GM12878 (cell line): ENCODE measurements around the gene DDX54. TPM values are rescaled to one million over a fixed set of nuclear protein-coding genes. Genes with fewer than 3 reads are reported as not detected.

ENCODE experiments used
- BACH1 ChIP-seq: fragments of 450-650 bp; IDR thresholded peaks from 2 replicates; pipeline ENCODE4 v1.6.1; 2017; ENCODE audit warnings: mild to moderate bottlenecking, borderline replicate concordance
- MYB ChIP-seq: fragments of 150-350 bp; IDR thresholded peaks from 2 replicates; pipeline ENCODE4 v1.6.1; 2014; ENCODE audit warnings: mild to moderate bottlenecking, low read depth, low read length, borderline replicate concordance
- POU2F2 ChIP-seq: IDR thresholded peaks from 3 replicates; pipeline ENCODE4 v1.6.1; 2011; ENCODE audit warnings: low read depth, mild to moderate bottlenecking, low read length, borderline replicate concordance
- RB1 ChIP-seq: fragments of 450-650 bp; formaldehyde crosslinking; IDR thresholded peaks from 2 replicates; pipeline ENCODE4 v1.6.1; 2017; ENCODE audit warnings: mild to moderate bottlenecking, borderline replicate concordance
- ZNF274 ChIP-seq: IDR thresholded peaks from one replicate; pipeline ENCODE4 v1.8.0; 2011; ENCODE audit not compliant: insufficient read length, insufficient read depth
- polyA plus RNA-seq, 11 experiments: library from polyadenylated mRNA; depleted of rRNA in 4 of 11; unstranded in 6 of 11; stranded (reverse) in 5 of 11; fragments of >200 nt; fragmentation: Nextera tagmentation in 4 of 11; fragmentation: Illumina TruSeq in 1 of 11; extraction: Ambion mirVana in 4 of 11; extraction: Trizol in 1 of 11; gene quantifications; 1 replicate in 1 of 11; 2 replicates in 10 of 11; pipeline versions ENCODE4 v1.2.1 to v1.2.3, GENCODE V29; 2011 to 2016; ENCODE audit warnings: inconsistent platforms in 2 of 11, missing spikeins in 2 of 11, low read depth in 1 of 11
- total RNA-seq, 4 experiments: library from RNA; depleted of rRNA in 3 of 4; stranded (reverse); fragments of >200 nt in 3 of 4; fragmentation: Illumina TruSeq in 1 of 4; extraction: Trizol in 1 of 4; gene quantifications; 2 replicates each; pipeline versions ENCODE4 v1.2.1 to v1.2.3, GENCODE V29; 2013 to 2021
- TF ChIP-seq, protein P1 (sequence below), 3 experiments: IDR thresholded peaks in 2 of 3; conservative IDR thresholded peaks in 1 of 3; 2 replicates each; pipeline ENCODE4 v1.5.1; 2011; ENCODE audit warnings: low read depth in 3 of 3, low read length in 3 of 3, mild to moderate bottlenecking in 3 of 3, control low read depth in 2 of 3, moderate library complexity in 2 of 3, inconsistent platforms in 1 of 3, mixed read lengths in 1 of 3; ENCODE audit not compliant: control insufficient read depth in 2 of 3, insufficient read depth in 1 of 3; ENCODE audit errors: extremely low read depth in 1 of 3
- TF ChIP-seq, protein P2 (sequence below): fragments of 450-650 bp; IDR thresholded peaks from 2 replicates; pipeline ENCODE4 v1.6.1; 2017; ENCODE audit warnings: mild to moderate bottlenecking, moderate library complexity
- TF ChIP-seq, protein P3 (sequence below): fragments of 450-650 bp; IDR thresholded peaks from 2 replicates; pipeline ENCODE4 v1.6.1; 2017; ENCODE audit warnings: mild to moderate bottlenecking, moderate library complexity
- TF ChIP-seq, protein P4 (sequence below): fragments of 450-650 bp; IDR thresholded peaks from 2 replicates; pipeline ENCODE4 v1.6.1; 2014; ENCODE audit warnings: mild to moderate bottlenecking
- TF ChIP-seq, protein P5 (sequence below): fragments of 450-650 bp; IDR thresholded peaks from 2 replicates; pipeline ENCODE4 v1.6.1; 2016; ENCODE audit warnings: mild to moderate bottlenecking, moderate library complexity, borderline replicate concordance

Gene DDX54
- total and polyA plus RNA-seq, 10 of the 15 experiments (the other 5 are each of a cell fraction or from before 2014, with no cell fraction given), result 1.9 to 115 (median 56.3) TPM

DNA sequence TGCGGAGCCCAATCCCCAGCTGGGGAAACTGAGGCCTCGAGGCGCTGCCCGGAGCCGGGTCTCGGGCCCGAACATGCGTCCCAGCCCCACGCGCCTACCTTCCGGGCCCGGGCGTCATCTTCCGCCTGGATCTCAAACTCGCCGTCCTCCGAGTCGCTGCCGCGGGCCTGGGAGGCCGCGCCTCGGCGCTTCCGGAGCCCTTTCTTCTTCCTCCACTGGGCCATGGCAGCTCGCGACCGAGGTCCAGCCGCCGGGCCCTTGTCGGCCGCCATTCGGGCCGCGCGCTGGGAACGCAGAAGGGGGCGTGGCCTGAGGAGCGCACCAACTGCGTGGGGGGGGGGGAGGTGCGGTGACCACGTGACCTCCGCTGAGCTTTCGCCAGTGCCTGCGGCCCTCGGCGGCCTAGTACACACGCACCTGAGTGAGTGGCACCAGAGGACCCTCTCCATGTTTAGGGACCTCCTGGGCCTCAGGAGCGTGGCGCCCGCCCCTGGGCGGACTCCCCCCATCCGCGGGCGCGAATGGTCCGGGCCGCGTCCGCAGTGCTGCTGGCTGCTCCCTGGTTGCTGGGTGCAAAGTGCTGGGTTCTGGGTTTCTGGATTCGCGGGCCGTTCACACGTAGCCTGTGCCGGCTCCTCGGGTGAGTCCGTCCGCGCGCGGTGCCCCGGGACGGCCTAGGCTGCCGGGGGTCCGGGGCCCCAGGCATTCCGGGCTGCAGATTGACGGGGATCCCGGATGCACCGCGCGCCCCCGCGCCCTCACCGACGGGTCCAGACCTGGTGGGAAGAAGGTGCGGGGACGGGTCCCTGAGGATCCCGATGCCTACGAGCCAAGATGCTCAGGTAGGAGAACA, at the start of gene DDX54, which contains the start of gene RITA1 (continued):
- TF ChIP-seq, protein P1, sequence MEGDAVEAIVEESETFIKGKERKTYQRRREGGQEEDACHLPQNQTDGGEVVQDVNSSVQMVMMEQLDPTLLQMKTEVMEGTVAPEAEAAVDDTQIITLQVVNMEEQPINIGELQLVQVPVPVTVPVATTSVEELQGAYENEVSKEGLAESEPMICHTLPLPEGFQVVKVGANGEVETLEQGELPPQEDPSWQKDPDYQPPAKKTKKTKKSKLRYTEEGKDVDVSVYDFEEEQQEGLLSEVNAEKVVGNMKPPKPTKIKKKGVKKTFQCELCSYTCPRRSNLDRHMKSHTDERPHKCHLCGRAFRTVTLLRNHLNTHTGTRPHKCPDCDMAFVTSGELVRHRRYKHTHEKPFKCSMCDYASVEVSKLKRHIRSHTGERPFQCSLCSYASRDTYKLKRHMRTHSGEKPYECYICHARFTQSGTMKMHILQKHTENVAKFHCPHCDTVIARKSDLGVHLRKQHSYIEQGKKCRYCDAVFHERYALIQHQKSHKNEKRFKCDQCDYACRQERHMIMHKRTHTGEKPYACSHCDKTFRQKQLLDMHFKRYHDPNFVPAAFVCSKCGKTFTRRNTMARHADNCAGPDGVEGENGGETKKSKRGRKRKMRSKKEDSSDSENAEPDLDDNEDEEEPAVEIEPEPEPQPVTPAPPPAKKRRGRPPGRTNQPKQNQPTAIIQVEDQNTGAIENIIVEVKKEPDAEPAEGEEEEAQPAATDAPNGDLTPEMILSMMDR (IDR thresholded peaks at IDR 0.05 in 2 of 3, conservative IDR thresholded peaks at IDR 0.05 in 1 of 3; ENCODE audit: control insufficient read depth in 2 of 3, extremely low read depth in 1 of 3, insufficient read depth in 1 of 3, low read depth in 3 of 3, low read length in 3 of 3), result no peak
- TF ChIP-seq, protein P2, sequence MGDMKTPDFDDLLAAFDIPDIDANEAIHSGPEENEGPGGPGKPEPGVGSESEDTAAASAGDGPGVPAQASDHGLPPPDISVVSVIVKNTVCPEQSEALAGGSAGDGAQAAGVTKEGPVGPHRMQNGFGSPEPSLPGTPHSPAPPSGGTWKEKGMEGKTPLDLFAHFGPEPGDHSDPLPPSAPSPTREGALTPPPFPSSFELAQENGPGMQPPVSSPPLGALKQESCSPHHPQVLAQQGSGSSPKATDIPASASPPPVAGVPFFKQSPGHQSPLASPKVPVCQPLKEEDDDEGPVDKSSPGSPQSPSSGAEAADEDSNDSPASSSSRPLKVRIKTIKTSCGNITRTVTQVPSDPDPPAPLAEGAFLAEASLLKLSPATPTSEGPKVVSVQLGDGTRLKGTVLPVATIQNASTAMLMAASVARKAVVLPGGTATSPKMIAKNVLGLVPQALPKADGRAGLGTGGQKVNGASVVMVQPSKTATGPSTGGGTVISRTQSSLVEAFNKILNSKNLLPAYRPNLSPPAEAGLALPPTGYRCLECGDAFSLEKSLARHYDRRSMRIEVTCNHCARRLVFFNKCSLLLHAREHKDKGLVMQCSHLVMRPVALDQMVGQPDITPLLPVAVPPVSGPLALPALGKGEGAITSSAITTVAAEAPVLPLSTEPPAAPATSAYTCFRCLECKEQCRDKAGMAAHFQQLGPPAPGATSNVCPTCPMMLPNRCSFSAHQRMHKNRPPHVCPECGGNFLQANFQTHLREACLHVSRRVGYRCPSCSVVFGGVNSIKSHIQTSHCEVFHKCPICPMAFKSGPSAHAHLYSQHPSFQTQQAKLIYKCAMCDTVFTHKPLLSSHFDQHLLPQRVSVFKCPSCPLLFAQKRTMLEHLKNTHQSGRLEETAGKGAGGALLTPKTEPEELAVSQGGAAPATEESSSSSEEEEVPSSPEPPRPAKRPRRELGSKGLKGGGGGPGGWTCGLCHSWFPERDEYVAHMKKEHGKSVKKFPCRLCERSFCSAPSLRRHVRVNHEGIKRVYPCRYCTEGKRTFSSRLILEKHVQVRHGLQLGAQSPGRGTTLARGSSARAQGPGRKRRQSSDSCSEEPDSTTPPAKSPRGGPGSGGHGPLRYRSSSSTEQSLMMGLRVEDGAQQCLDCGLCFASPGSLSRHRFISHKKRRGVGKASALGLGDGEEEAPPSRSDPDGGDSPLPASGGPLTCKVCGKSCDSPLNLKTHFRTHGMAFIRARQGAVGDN, result peak; percentile 45; the same call in 1 of the 2 replicates
- TF ChIP-seq ZNF274, result no peak
- TF ChIP-seq POU2F2, result peak; percentile 61; the same call in 1 of the 3 replicates
- TF ChIP-seq, protein P3, sequence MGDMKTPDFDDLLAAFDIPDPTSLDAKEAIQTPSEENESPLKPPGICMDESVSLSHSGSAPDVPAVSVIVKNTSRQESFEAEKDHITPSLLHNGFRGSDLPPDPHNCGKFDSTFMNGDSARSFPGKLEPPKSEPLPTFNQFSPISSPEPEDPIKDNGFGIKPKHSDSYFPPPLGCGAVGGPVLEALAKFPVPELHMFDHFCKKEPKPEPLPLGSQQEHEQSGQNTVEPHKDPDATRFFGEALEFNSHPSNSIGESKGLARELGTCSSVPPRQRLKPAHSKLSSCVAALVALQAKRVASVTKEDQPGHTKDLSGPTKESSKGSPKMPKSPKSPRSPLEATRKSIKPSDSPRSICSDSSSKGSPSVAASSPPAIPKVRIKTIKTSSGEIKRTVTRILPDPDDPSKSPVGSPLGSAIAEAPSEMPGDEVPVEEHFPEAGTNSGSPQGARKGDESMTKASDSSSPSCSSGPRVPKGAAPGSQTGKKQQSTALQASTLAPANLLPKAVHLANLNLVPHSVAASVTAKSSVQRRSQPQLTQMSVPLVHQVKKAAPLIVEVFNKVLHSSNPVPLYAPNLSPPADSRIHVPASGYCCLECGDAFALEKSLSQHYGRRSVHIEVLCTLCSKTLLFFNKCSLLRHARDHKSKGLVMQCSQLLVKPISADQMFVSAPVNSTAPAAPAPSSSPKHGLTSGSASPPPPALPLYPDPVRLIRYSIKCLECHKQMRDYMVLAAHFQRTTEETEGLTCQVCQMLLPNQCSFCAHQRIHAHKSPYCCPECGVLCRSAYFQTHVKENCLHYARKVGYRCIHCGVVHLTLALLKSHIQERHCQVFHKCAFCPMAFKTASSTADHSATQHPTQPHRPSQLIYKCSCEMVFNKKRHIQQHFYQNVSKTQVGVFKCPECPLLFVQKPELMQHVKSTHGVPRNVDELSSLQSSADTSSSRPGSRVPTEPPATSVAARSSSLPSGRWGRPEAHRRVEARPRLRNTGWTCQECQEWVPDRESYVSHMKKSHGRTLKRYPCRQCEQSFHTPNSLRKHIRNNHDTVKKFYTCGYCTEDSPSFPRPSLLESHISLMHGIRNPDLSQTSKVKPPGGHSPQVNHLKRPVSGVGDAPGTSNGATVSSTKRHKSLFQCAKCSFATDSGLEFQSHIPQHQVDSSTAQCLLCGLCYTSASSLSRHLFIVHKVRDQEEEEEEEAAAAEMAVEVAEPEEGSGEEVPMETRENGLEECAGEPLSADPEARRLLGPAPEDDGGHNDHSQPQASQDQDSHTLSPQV, result no peak
- TF ChIP-seq, protein P4, sequence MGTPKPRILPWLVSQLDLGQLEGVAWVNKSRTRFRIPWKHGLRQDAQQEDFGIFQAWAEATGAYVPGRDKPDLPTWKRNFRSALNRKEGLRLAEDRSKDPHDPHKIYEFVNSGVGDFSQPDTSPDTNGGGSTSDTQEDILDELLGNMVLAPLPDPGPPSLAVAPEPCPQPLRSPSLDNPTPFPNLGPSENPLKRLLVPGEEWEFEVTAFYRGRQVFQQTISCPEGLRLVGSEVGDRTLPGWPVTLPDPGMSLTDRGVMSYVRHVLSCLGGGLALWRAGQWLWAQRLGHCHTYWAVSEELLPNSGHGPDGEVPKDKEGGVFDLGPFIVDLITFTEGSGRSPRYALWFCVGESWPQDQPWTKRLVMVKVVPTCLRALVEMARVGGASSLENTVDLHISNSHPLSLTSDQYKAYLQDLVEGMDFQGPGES, result peak; percentile 34
- TF ChIP-seq RB1, result 0 out of 2 replicates have a peak, but pooled peaks have one; percentile 62
- peak; percentile 48 for TF ChIP-seq BACH1
- TF ChIP-seq MYB, result no peak
- TF ChIP-seq, protein P5, sequence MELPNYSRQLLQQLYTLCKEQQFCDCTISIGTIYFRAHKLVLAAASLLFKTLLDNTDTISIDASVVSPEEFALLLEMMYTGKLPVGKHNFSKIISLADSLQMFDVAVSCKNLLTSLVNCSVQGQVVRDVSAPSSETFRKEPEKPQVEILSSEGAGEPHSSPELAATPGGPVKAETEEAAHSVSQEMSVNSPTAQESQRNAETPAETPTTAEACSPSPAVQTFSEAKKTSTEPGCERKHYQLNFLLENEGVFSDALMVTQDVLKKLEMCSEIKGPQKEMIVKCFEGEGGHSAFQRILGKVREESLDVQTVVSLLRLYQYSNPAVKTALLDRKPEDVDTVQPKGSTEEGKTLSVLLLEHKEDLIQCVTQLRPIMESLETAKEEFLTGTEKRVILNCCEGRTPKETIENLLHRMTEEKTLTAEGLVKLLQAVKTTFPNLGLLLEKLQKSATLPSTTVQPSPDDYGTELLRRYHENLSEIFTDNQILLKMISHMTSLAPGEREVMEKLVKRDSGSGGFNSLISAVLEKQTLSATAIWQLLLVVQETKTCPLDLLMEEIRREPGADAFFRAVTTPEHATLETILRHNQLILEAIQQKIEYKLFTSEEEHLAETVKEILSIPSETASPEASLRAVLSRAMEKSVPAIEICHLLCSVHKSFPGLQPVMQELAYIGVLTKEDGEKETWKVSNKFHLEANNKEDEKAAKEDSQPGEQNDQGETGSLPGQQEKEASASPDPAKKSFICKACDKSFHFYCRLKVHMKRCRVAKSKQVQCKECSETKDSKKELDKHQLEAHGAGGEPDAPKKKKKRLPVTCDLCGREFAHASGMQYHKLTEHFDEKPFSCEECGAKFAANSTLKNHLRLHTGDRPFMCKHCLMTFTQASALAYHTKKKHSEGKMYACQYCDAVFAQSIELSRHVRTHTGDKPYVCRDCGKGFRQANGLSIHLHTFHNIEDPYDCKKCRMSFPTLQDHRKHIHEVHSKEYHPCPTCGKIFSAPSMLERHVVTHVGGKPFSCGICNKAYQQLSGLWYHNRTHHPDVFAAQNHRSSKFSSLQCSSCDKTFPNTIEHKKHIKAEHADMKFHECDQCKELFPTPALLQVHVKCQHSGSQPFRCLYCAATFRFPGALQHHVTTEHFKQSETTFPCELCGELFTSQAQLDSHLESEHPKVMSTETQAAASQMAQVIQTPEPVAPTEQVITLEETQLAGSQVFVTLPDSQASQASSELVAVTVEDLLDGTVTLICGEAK, result peak; percentile 50; the same call in 1 of the 2 replicates
